ENCODE results near the gene EDC4.
"Not testable (repeated sequence)": the region's sequence is repeated elsewhere in the genome, so short reads cannot be mapped to it uniquely, and the experiment has no call there.

EDC4 gene

GRCh38 chr16:67914758-67915495 is 42.1 kb downstream of the EDC4 start:
- H3K36me3 ChIP-seq (ENCODE audit: control insufficient read depth in 2 of 2, insufficient read depth in 2 of 2, low read length in 2 of 2), result peaks cover 16 to 23% of the 10 kb centered on the region in 2 donors
- no peak overlapping the region for H3K4me3 ChIP-seq (ENCODE audit: low read length in 2 of 2)
- no peak overlapping the region for H3K9ac ChIP-seq (ENCODE audit: low read length in 2 of 2)
- H3K9me3 ChIP-seq (ENCODE audit: control insufficient read depth in 2 of 2, low read length in 2 of 2), result no peaks in the 10 kb centered on the region
- H3K27me3 ChIP-seq (ENCODE audit: control insufficient read depth in 1 of 2, insufficient read depth in 2 of 2, low read length in 2 of 2), result no peaks in the 10 kb centered on the region
- H3K4me1 ChIP-seq (ENCODE audit: control insufficient read depth, insufficient read depth, low read length), result peaks cover 34% of the 10 kb centered on the region
- H3K27ac ChIP-seq (ENCODE audit: low read length), result no peak overlapping the region

GRCh38 chr16:67915496-67915769 is 42.6 kb downstream of the EDC4 start:
- H3K4me3 ChIP-seq (ENCODE audit: low read length in 2 of 2); H3K27me3 ChIP-seq (ENCODE audit: control insufficient read depth in 1 of 2, insufficient read depth in 2 of 2, low read length in 2 of 2); H3K9ac ChIP-seq (ENCODE audit: low read length in 2 of 2); H3K9me3 ChIP-seq (ENCODE audit: control insufficient read depth in 2 of 2, low read length in 2 of 2): not testable (repeated sequence)
- peak overlapping the region; percentile 71 for H3K27ac ChIP-seq (ENCODE audit: low read length)
- H3K4me1 ChIP-seq (ENCODE audit: control insufficient read depth, insufficient read depth, low read length), result peaks cover 35% of the 10 kb centered on the region
- H3K36me3 ChIP-seq (ENCODE audit: control insufficient read depth in 2 of 2, insufficient read depth in 2 of 2, low read length in 2 of 2), result peaks cover 13 to 20% of the 10 kb centered on the region in 2 donors

GRCh38 chr16:67915831-67916723 is 43.2 kb downstream of the EDC4 start:
- H3K4me1 ChIP-seq (ENCODE audit: control insufficient read depth, insufficient read depth, low read length), result peaks cover 35% of the 10 kb centered on the region
- peak overlapping the region; percentile 71 for H3K27ac ChIP-seq (ENCODE audit: low read length)
- no peak overlapping the region for H3K9ac ChIP-seq (ENCODE audit: low read length in 2 of 2)
- H3K9me3 ChIP-seq (ENCODE audit: control insufficient read depth in 2 of 2, low read length in 2 of 2), result no peaks in the 10 kb centered on the region
- H3K4me3 ChIP-seq (ENCODE audit: low read length in 2 of 2), result no peak overlapping the region
- peaks cover 13 to 15% of the 10 kb centered on the region in 2 donors for H3K36me3 ChIP-seq (ENCODE audit: control insufficient read depth in 2 of 2, insufficient read depth in 2 of 2, low read length in 2 of 2)
- H3K27me3 ChIP-seq (ENCODE audit: control insufficient read depth in 1 of 2, insufficient read depth in 2 of 2, low read length in 2 of 2), result no peaks in the 10 kb centered on the region

- Histone ChIP-seq H3K9ac (ENCODE audit: low read length in 2 of 2) (peak overlapping the region; percentile 17 to 64), H3K36me3 (ENCODE audit: control insufficient read depth in 2 of 2, insufficient read depth in 2 of 2, low read length in 2 of 2) (peaks cover 4 to 13% of the 10 kb centered on the region in 2 donors), H3K4me3 (ENCODE audit: low read length in 2 of 2) (peak overlapping the region in 1 of 2 donors; percentile 22), H3K4me1 (ENCODE audit: control insufficient read depth, insufficient read depth, low read length) (peaks cover 37% of the 10 kb centered on the region), H3K27ac (ENCODE audit: low read length) (peak overlapping the region; percentile 71), H3K27me3 (ENCODE audit: control insufficient read depth in 1 of 2, insufficient read depth in 2 of 2, low read length in 2 of 2) (no peaks in the 10 kb centered on the region), H3K9me3 (ENCODE audit: control insufficient read depth in 2 of 2, low read length in 2 of 2) (no peaks in the 10 kb centered on the region)
These were observed 44.4 kb downstream of the EDC4 start for GRCh38 chr16:67917140-67917851.

- peaks cover 41% of the 10 kb centered on the region for H3K4me1 ChIP-seq (ENCODE audit: control insufficient read depth, insufficient read depth, low read length)
- H3K9me3 ChIP-seq (ENCODE audit: control insufficient read depth in 2 of 2, low read length in 2 of 2), result no peaks in the 10 kb centered on the region
- H3K36me3 ChIP-seq (ENCODE audit: control insufficient read depth in 2 of 2, insufficient read depth in 2 of 2, low read length in 2 of 2), result peaks cover 4 to 13% of the 10 kb centered on the region in 2 donors
- H3K27ac ChIP-seq (ENCODE audit: low read length), result peak overlapping the region; percentile 71
- peak overlapping the region; percentile 17 to 64 for H3K9ac ChIP-seq (ENCODE audit: low read length in 2 of 2)
- H3K27me3 ChIP-seq (ENCODE audit: control insufficient read depth in 1 of 2, insufficient read depth in 2 of 2, low read length in 2 of 2), result no peaks in the 10 kb centered on the region
- peak overlapping the region in 1 of 2 donors; percentile 22 for H3K4me3 ChIP-seq (ENCODE audit: low read length in 2 of 2)
These were observed 45.0 kb downstream of the EDC4 start for GRCh38 chr16:67917852-67918236.

- Histone ChIP-seq H3K36me3 (ENCODE audit: control insufficient read depth in 2 of 2, insufficient read depth in 2 of 2, low read length in 2 of 2) (peaks cover 7 to 18% of the 10 kb centered on the region in 2 donors), H3K9ac (ENCODE audit: low read length in 2 of 2) (peak overlapping the region in 1 of 2 donors; percentile 47), H3K27ac (ENCODE audit: low read length) (peak overlapping the region; percentile 24), H3K27me3 (ENCODE audit: control insufficient read depth in 1 of 2, insufficient read depth in 2 of 2, low read length in 2 of 2) (no peaks in the 10 kb centered on the region), H3K9me3 (ENCODE audit: control insufficient read depth in 2 of 2, low read length in 2 of 2) (no peaks in the 10 kb centered on the region), H3K4me3 (ENCODE audit: low read length in 2 of 2) (no peak overlapping the region), H3K4me1 (ENCODE audit: control insufficient read depth, insufficient read depth, low read length) (peaks cover 56% of the 10 kb centered on the region)
These were observed 46.9 kb downstream of the EDC4 start for GRCh38 chr16:67919622-67920221.

- Histone ChIP-seq H3K36me3 (ENCODE audit: control insufficient read depth in 2 of 2, insufficient read depth in 2 of 2, low read length in 2 of 2) (peaks cover 7 to 14% of the 10 kb centered on the region in 2 donors), H3K4me1 (ENCODE audit: control insufficient read depth, insufficient read depth, low read length) (peaks cover 52% of the 10 kb centered on the region), H3K9ac (ENCODE audit: low read length in 2 of 2) (peak overlapping the region; percentile 10 to 21), H3K27me3 (ENCODE audit: control insufficient read depth in 1 of 2, insufficient read depth in 2 of 2, low read length in 2 of 2) (no peaks in the 10 kb centered on the region), H3K9me3 (ENCODE audit: control insufficient read depth in 2 of 2, low read length in 2 of 2) (no peaks in the 10 kb centered on the region), H3K27ac (ENCODE audit: low read length) (no peak overlapping the region), H3K4me3 (ENCODE audit: low read length in 2 of 2) (no peak overlapping the region)
These were observed 49.4 kb downstream of the EDC4 start for GRCh38 chr16:67922221-67922620.

- peaks cover 47% of the 10 kb centered on the region for H3K4me1 ChIP-seq (ENCODE audit: control insufficient read depth, insufficient read depth, low read length)
These were observed 49.9 kb downstream of the EDC4 start for GRCh38 chr16:67922740-67923139.

GRCh38 chr16:67923414-67924116 is 50.7 kb downstream of the EDC4 start:
- H3K27ac ChIP-seq (ENCODE audit: low read length), result peak overlapping the region; percentile 31
- peaks cover 41% of the 10 kb centered on the region for H3K4me1 ChIP-seq (ENCODE audit: control insufficient read depth, insufficient read depth, low read length)
- H3K9me3 ChIP-seq (ENCODE audit: control insufficient read depth in 2 of 2, low read length in 2 of 2), result no peaks in the 10 kb centered on the region

More at GRCh38 chr16:67922740-67923139, 49.9 kb downstream of the EDC4 start:
- H3K27ac ChIP-seq (ENCODE audit: low read length), result no peak overlapping the region
- H3K9ac ChIP-seq (ENCODE audit: low read length in 2 of 2), result peak overlapping the region; percentile 10 to 42
- H3K4me3 ChIP-seq (ENCODE audit: low read length in 2 of 2), result no peak overlapping the region
- no peaks in the 10 kb centered on the region for H3K27me3 ChIP-seq (ENCODE audit: control insufficient read depth in 1 of 2, insufficient read depth in 2 of 2, low read length in 2 of 2)
- peaks cover 11 to 18% of the 10 kb centered on the region in 2 donors for H3K36me3 ChIP-seq (ENCODE audit: control insufficient read depth in 2 of 2, insufficient read depth in 2 of 2, low read length in 2 of 2)
- no peaks in the 10 kb centered on the region for H3K9me3 ChIP-seq (ENCODE audit: control insufficient read depth in 2 of 2, low read length in 2 of 2)

More at GRCh38 chr16:67923414-67924116, 50.7 kb downstream of the EDC4 start:
- Histone ChIP-seq H3K9ac (ENCODE audit: low read length in 2 of 2) (no peak overlapping the region), H3K36me3 (ENCODE audit: control insufficient read depth in 2 of 2, insufficient read depth in 2 of 2, low read length in 2 of 2) (peaks cover 16 to 22% of the 10 kb centered on the region in 2 donors), H3K27me3 (ENCODE audit: control insufficient read depth in 1 of 2, insufficient read depth in 2 of 2, low read length in 2 of 2) (no peaks in the 10 kb centered on the region), H3K4me3 (ENCODE audit: low read length in 2 of 2) (no peak overlapping the region)
